HG02938 (cell line): Measurements from ENCODE around the gene FRYL.
"Not testable (repeated sequence)": the region's sequence is repeated elsewhere in the genome, so short reads cannot be mapped to it uniquely, and the experiment has no call there.

Source experiments
- ATAC-seq: cut with Tn5 transposase; IDR thresholded peaks from one replicate; pipeline ENCODE4 v1.9.1; 2021; ENCODE audit warnings: mild to moderate bottlenecking, moderate library complexity; ENCODE audit not compliant: unreplicated experiment

Gene FRYL

DNA sequence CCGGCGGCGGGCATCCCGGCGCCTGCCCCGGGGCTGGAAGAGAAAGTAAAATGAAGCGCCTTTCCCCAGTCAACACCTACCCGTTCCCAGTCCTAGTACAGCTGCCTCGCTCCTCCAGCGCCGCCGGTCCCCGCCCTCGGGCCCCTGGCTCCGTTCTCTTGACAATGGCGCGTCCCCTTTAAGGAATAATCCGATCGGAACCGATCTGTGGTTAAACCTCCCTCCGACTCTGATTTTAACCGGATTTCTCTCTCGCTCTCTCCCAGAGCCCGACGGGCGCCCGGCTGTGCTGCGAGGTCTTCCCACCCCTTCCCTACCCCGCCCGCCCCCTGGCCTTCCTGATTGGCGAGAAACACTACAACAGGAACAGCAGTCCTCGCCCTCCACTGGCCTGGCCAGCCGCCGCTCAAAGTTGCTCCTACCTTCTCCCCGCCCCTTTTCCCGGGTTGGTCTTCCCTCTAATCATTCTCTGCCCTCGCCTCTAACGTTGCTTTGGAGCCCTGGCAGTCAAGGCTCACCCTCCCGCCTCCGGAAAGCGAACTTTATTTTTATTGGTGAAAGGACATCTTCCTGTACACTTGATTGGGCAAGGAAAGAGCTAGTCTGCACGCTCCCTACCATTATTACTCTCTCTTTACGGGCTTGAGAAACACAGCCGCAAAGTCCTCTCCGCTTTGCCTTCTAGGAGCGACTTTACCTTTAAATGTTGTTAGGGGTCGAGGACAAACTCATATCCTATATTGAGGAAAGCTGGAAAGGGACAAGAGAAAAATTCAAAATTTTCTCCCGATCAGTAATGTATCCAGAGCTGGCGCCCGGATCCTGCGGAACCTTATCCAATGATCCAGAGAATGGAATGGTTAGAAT, at the start of gene FRYL:
Gene FRYL, minus strand, starts transcription at position 282 of the 867 bp plus-strand sequence. CDS start 145,869 bp downstream, outside the sequence.
- ATAC-seq, result peak; percentile 88

- no peak for ATAC-seq
Measured at GRCh38 chr4:48827622-48828021, 47.5 kb upstream of the FRYL start.

GRCh38 chr4:48821431-48821830, 41.4 kb upstream of the FRYL start:
- not testable (repeated sequence) for ATAC-seq

GRCh38 chr4:48816971-48817370, 36.9 kb upstream of the FRYL start:
- no peak for ATAC-seq

DNA sequence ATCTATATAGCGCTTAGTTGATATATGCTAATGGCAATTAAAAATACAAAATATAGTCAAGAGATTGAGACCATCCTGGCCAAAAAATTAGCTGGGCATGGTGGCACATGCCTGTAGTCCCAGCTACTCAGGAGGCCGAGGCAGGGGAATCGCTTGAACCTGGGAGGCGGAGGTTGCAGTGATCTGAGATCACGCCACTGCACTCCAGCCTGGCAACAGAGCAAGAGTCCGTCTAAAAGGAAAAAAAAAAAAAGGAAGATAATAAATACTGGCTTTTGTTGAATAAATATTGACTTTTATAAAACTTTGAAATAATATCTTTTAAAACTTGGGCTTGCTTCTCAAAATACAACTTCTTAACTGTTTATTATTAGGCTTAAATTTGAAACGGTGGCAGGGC, 36.2 kb upstream of the FRYL start:
- ATAC-seq, result not testable (repeated sequence)

- peak; percentile 56 for ATAC-seq
Measured at GRCh38 chr4:48815483-48815882, 35.4 kb upstream of the FRYL start.

GRCh38 chr4:48813964-48814363, 33.9 kb upstream of the FRYL start:
- ATAC-seq, result peak; percentile 59

DNA sequence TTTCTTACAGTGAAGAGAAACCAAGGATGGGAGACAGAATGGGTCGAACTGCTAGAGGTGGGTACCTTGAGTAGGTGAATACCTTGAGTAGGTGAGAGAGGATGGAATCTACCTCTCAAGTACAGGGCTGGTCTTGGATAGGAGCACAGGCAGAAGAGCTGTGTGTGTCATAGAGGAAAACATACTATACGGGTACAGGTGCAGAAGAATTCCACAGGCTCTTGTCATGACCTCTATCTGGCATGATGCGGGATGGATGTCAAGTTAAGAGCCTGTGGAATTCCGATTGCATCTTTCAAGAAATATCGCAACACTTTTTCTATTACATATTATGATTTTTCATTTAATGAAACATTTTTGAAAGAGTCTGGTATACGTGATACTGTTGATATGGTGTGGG, 32.8 kb upstream of the FRYL start:
- no peak for ATAC-seq

DNA sequence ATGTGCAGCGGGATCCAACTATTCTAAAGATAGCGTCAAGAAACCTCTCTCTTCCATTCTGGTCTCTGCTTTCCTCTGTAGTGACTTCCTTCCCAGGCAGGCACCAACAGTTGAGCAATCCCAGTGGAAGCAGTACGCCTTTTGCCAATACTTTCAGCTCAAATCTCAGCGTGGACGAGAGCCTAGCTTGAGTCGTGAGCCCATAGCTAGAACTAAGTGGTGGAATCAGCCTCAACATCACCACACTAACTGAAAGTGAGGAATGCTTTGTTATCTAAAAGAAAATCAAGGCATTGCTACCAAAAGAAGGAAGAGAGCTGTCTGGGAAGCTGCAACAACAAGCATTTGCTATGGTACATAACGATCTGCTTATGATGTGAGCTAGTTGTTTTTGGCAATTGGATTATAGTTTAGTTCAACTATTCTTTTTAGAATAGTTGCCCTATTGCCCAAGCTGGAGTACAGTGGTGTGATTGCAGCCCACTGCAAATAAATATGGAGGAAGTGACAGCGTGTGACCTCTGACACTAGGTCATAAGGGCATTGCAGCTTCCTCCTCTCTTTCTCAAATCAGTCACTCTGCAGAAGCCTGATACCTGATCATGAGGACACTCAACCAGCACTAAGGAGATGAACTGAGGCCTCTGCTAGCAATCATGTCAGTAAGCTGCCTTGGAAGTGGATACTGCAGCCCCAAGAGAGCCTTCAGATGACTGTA, 24.7 kb upstream of the FRYL start:
- no peak for ATAC-seq

- ATAC-seq, result no peak
Measured at GRCh38 chr4:48801016-48801715, 21.1 kb upstream of the FRYL start.

DNA sequence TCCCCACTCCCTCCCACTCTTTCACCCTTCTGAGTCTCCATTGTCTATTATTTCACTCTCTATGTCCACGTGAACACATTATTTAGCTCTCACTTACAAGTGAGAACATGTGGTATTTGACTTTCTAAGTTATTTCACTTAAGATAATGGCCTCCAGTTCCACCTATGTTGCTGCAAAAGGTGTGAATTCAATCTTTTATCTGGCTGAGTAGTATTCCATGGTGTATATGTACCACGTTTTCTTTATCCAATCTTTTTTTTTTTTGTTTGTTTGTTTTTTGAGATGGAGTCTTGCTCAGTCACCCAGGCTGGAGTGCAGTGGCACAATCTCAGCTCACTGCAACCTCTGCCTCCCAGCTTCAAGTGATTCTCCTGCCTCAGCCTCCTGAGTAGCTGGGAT, 20.1 kb upstream of the FRYL start:
- ATAC-seq, result not testable (repeated sequence)

GRCh38 chr4:48799157-48799556, 19.1 kb upstream of the FRYL start:
- no peak for ATAC-seq

DNA sequence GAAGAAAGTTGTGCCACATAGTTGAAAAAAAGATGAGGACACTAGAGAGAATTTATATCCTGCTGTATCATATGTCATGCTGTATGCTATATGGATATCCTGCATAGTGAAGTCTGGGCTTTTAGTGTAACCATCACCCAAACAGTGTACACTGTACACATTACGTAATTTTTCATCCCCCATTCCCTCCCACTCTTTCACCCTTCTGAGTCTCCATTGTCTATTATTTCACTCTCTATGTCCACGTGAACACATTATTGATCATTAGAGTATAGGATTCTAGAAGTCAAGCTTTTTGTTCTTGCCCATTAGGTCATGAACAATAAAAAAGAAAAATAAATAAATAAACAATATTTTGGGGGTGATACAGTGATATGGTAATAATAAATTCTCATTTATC, 18.0 kb upstream of the FRYL start:
- no peak for ATAC-seq

- ATAC-seq, result no peak
Measured at GRCh38 chr4:48796927-48797679, 17.0 kb upstream of the FRYL start.

DNA sequence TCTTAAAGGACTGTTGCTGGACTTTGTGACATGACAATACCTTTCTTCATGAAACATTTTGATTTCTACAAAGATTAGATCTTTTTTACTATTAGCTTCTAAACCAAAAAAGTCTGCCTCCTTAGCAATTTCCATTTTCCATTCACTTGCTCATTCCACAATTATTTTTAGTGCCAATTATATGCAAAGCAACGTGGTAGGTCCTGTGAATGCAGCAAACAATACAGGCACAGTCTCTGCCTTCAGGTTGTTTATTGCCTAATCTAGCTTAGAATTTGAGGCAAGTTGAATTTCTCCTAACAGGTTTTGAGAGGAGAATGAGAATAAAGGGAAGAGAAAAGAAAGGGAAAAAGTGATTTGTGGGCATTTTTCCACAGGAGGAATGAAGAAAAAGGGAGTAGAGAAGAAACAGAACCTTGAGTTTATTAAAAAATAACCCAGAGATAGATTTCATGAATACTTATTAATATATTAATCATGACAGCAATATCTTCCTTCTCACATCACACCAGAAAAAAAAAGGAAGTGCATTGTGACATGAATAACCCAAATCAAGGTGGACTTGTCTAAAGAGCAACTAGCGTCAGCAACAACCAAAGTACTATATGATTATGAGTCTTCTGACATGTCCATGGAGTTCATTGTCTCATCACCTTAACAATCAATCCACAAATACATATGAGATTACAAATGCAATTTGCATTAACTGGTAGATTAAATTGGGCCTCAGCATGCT, 16.3 kb upstream of the FRYL start:
- ATAC-seq, result no peak

DNA sequence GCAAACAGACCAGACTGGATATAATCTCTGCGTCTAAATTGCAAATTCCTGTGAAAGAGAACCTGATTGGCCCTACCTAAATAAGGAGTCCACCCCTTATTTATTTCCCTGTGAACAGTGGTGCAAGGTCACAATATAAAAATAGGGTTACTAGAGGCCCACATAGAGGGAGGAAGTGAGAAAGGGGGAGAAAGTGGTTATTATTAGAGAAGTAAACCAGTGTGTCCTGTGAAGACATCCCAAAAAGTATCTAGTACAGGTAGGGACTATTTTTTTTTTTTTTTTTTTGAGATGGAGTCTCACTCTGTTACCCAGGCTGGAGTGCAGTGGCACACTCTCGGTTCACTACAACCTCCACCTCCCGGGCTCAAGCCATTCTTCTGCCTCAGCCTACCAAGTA, 15.0 kb upstream of the FRYL start:
- no peak for ATAC-seq

GRCh38 chr4:48792348-48793006, 12.4 kb upstream of the FRYL start:
- no peak for ATAC-seq

DNA sequence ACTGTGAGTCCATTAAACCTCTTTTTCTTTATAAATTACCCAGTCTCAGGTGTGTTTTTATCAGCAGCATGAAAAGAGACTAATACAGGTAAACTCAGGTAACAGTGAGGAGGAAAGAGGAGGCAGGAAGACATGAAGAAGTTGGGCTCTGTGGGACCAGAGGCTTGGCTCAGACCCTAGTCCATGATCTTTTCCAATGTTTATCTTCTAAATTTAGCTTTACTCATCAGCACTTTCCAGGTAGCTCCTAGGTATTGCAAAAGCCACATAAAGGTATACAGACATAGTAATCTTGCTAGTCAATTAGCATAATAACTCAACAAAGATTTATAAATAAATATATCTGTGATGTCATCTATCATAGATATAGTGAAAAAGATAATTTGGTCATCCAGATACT, 11.2 kb upstream of the FRYL start:
- no peak for ATAC-seq

DNA sequence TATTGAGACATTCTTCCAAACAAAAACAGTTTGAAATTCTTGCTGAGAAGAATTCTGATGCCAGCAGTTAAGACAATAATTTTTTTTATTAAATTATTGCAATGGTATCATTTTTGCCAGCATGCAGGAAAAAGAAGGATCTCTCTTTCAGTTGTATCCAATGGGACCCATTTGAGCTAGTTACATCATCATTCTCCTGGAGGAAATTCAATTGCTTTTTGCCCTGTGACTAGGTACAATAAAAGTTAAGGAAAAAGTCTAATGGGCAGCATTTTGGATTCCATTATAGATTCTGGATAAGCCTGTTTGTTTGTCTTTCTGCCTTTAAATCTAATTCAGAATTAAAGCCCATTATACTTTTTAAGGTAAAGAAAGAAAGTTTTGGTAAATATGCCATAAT, 10.5 kb upstream of the FRYL start:
- ATAC-seq, result no peak

- no peak for ATAC-seq
Measured at GRCh38 chr4:48787056-48787455, 7.0 kb upstream of the FRYL start.
